T-helper 2 cell (primary cell): ENCODE data around the gene FBLN1.
"Not testable (repeated sequence)": the region's sequence is repeated elsewhere in the genome, so short reads cannot be mapped to it uniquely, and the experiment has no call there.

Experiments
- DNase-seq, 5 experiments: peaks; one replicate each; pipeline versions ENCODE4 v3.0.0 to v3.0.0-alpha.2; 2012 to 2022

Gene FBLN1

GRCh38 chr22:45548991-45549761 is 46.5 kb downstream of the FBLN1 start:
- no peak for DNase-seq

- DNase-seq = no peak
Observed at GRCh38 chr22:45549762-45550378, 47.2 kb downstream of the FBLN1 start.

GRCh38 chr22:45550416-45550815 is 47.7 kb downstream of the FBLN1 start:
- no peak for DNase-seq

GRCh38 chr22:45550891-45551290 is 48.2 kb downstream of the FBLN1 start:
- no peak for DNase-seq

- peak in 1 of 5 experiments; percentile 20 for DNase-seq
Observed at GRCh38 chr22:45551310-45552016, 48.8 kb downstream of the FBLN1 start.

GRCh38 chr22:45552017-45552411 is 49.3 kb downstream of the FBLN1 start:
- DNase-seq = no peak

GRCh38 chr22:45552580-45553350 is 50.1 kb downstream of the FBLN1 start:
- DNase-seq = no peak

- peak in 2 of 5 experiments; percentile 18 to 64 for DNase-seq
Observed at GRCh38 chr22:45553351-45554039, 50.8 kb downstream of the FBLN1 start.

GRCh38 chr22:45554040-45554406 is 51.3 kb downstream of the FBLN1 start:
- no peak for DNase-seq

- no peak for DNase-seq
Observed at GRCh38 chr22:45554861-45555260, 52.2 kb downstream of the FBLN1 start.

GRCh38 chr22:45557926-45558325 is 55.2 kb downstream of the FBLN1 start:
- not testable (repeated sequence) for DNase-seq

- not testable (repeated sequence) for DNase-seq
Observed at GRCh38 chr22:45560092-45560491, 57.4 kb downstream of the FBLN1 start.

GRCh38 chr22:45560761-45561160 is 58.1 kb downstream of the FBLN1 start:
- DNase-seq = not testable (repeated sequence)

GRCh38 chr22:45562102-45562501 is 59.4 kb downstream of the FBLN1 start:
- no peak for DNase-seq

- DNase-seq = no peak
Observed at GRCh38 chr22:45562537-45563361, 60.1 kb downstream of the FBLN1 start.

- no peak for DNase-seq
Observed at GRCh38 chr22:45563362-45564040, 60.8 kb downstream of the FBLN1 start.

GRCh38 chr22:45564349-45565030 is 61.8 kb downstream of the FBLN1 start:
- DNase-seq = no peak

- no peak for DNase-seq
Observed at GRCh38 chr22:45565171-45565570, 62.5 kb downstream of the FBLN1 start.

- no peak for DNase-seq
Observed at GRCh38 chr22:45565973-45566372, 63.3 kb downstream of the FBLN1 start.

- DNase-seq = no peak
Observed at GRCh38 chr22:45568213-45568612, 65.5 kb downstream of the FBLN1 start.
